K562 (cell line): ENCODE results near the gene GSG1. TPM values are rescaled to one million over a fixed set of nuclear protein-coding genes. Genes with fewer than 3 reads are reported as not detected.

Experiments
- ATAC-seq: fragments of 200-7000 bp; cut with Tn5 transposase; 3 replicates; pipeline ENCODE4 v1.9.1; 2020; ENCODE audit warnings: moderate library complexity
- BruUV-seq: library from RNA; stranded (reverse); fragments of 400-500 nt; replicated peaks from 2 replicates; lab custom pipeline; 2021; lab: Mats Ljungman, UMichigan
- CTCF ChIA-PET: fragments of 300-600 bp; formaldehyde crosslinking; extraction: SDS; loops from one replicate; lab custom pipeline; 2021; ENCODE audit warnings: low intra/inter-chr PET ratio; lab: Yijun Ruan, JAX
- POLR2A ChIA-PET: fragments of 300-600, 350-650 bp; sonication (Branson Sonifier 250); formaldehyde crosslinking; extraction: SDS; loops from one replicate; lab custom pipeline; 2021; ENCODE audit warnings: antibody characterized with exemption, inconsistent platforms; lab: Yijun Ruan, JAX
- DNase-seq, 4 experiments: peaks; one replicate each; pipeline versions ENCODE4 v3.0.0 to v3.0.0-alpha.2; 2011 to 2018; ENCODE audit warnings: low spot score in 3 of 4, mixed read lengths in 3 of 4; ENCODE audit errors: extremely low read depth in 1 of 4
- FAIRE-seq: peaks from 2 replicates; lab custom pipeline; 2011; peaks lifted over from hg19 to GRCh38; lab: Jason Lieb, UNC
- H2AFZ ChIP-seq: 2 replicates; pipeline ENCODE4 v1.6.0; 2011; ENCODE audit warnings: low read depth, low read length, control low read depth, inconsistent platforms
- H3K27ac ChIP-seq: fragments of 200-600 bp; 3 replicates; pipeline ENCODE4 v1.8.0; 2011; ENCODE audit warnings: low read depth, mild to moderate bottlenecking, control low read depth, inconsistent platforms, low read length, moderate library complexity, mixed read lengths; ENCODE audit errors: extremely low read depth
- H3K27me3 ChIP-seq, 2 experiments: fragments of 300-600 bp in 1 of 2; 2 replicates in 1 of 2; 3 replicates in 1 of 2; pipeline versions ENCODE4 v1.6.0 to v1.8.0; 2011; ENCODE audit warnings: inconsistent platforms in 2 of 2, low read length in 2 of 2, mild to moderate bottlenecking in 1 of 2, mixed read lengths in 1 of 2, moderate library complexity in 1 of 2; ENCODE audit not compliant: control insufficient read depth in 2 of 2, insufficient read depth in 2 of 2
- H3K36me3 ChIP-seq: fragments of 300-600 bp; 3 replicates; pipeline ENCODE4 v1.8.0; 2011; ENCODE audit warnings: mild to moderate bottlenecking, low read length, inconsistent platforms; ENCODE audit not compliant: control insufficient read depth, insufficient read depth
- H3K4me1 ChIP-seq, 2 experiments: fragments of 200-600 bp in 1 of 2; replicated peaks in 1 of 2; 2 replicates in 1 of 2; 3 replicates in 1 of 2; pipeline versions ENCODE4 v1.5.1 to v1.8.0; 2011; ENCODE audit warnings: inconsistent platforms in 2 of 2, low read length in 2 of 2, mild to moderate bottlenecking in 1 of 2, mixed read lengths in 1 of 2, moderate library complexity in 1 of 2; ENCODE audit not compliant: control insufficient read depth in 2 of 2, insufficient read depth in 2 of 2
- H3K4me2 ChIP-seq: 2 replicates; pipeline ENCODE4 v1.6.1; 2011; ENCODE audit warnings: low read length, control low read depth, inconsistent platforms, mixed read lengths; ENCODE audit not compliant: insufficient read depth
- H3K4me3 ChIP-seq: fragments of 200-600 bp; sonication (generic), shearing (Covaris generic); 2 replicates; pipeline ENCODE4 v1.5.1; 2016; ENCODE audit warnings: control low read depth, inconsistent platforms
- H3K79me2 ChIP-seq: fragments of 200-600 bp; 3 replicates; pipeline ENCODE4 v1.8.0; 2011; ENCODE audit warnings: low read length, inconsistent platforms; ENCODE audit not compliant: control insufficient read depth, insufficient read depth
- H3K9ac ChIP-seq, 2 experiments: 2 replicates each; pipeline versions ENCODE4 v1.6.0 to v1.6.1; 2011; ENCODE audit warnings: low read depth in 2 of 2, low read length in 2 of 2, control low read depth in 1 of 2, inconsistent platforms in 1 of 2, mild to moderate bottlenecking in 1 of 2, mixed read lengths in 1 of 2; ENCODE audit not compliant: insufficient read depth in 1 of 2
- H3K9me1 ChIP-seq: one replicate; pipeline ENCODE4 v1.6.0; 2011; ENCODE audit warnings: inconsistent platforms, mild to moderate bottlenecking, low read length, moderate library complexity; ENCODE audit not compliant: control insufficient read depth, insufficient read depth
- H3K9me3 ChIP-seq: replicated peaks from 2 replicates; pipeline ENCODE4 v1.5.1; 2011; ENCODE audit warnings: low read depth, low read length, inconsistent platforms; ENCODE audit not compliant: control insufficient read depth, insufficient read depth
- H4K20me1 ChIP-seq: replicated peaks from 2 replicates; pipeline ENCODE4 v1.6.1; 2011; ENCODE audit warnings: low read length, inconsistent platforms, mixed read lengths; ENCODE audit not compliant: control insufficient read depth, insufficient read depth
- ASH1L ChIP-seq: fragments of 450-650 bp; IDR thresholded peaks from 2 replicates; pipeline ENCODE4 v1.6.1; 2018; ENCODE audit warnings: borderline replicate concordance, mild to moderate bottlenecking, low read depth; ENCODE audit not compliant: partially characterized antibody
- ATF7 ChIP-seq: fragments of 450-650 bp; IDR thresholded peaks from 2 replicates; pipeline ENCODE4 v1.7.1; 2014; ENCODE audit warnings: mild to moderate bottlenecking, moderate library complexity
- CBFA2T2 ChIP-seq: fragments of 450-650 bp; conservative IDR thresholded peaks from 2 replicates; pipeline ENCODE4 v1.6.1; 2017; ENCODE audit warnings: mild to moderate bottlenecking
- CHAMP1 ChIP-seq: fragments of 450-650 bp; IDR thresholded peaks from 2 replicates; pipeline ENCODE4 v1.6.1; 2016; ENCODE audit warnings: mild to moderate bottlenecking
- DIDO1 ChIP-seq: fragments of 450-650 bp; IDR thresholded peaks from 2 replicates; pipeline ENCODE4 v1.6.1; 2016; ENCODE audit warnings: low read depth, missing biosample characterization, missing genetic modification characterization
- EP400 ChIP-seq: fragments of 450-650 bp; IDR thresholded peaks from 2 replicates; pipeline ENCODE4 v1.6.1; 2017; ENCODE audit warnings: antibody characterized with exemption, mild to moderate bottlenecking, moderate library complexity
- FOXA3 ChIP-seq, 2 experiments: fragments of 450-650 bp in 1 of 2; sonication (generic) in 1 of 2; formaldehyde crosslinking; IDR thresholded peaks in 1 of 2; conservative IDR thresholded peaks in 1 of 2; 2 replicates each; pipeline versions ENCODE4 v1.4.0 to v1.8.0; 2020 to 2022; ENCODE audit warnings: mild to moderate bottlenecking in 2 of 2, missing genetic modification reagents in 1 of 2
- HNRNPH1 ChIP-seq: fragments of 200-400 bp; formaldehyde crosslinking; optimal IDR thresholded peaks from 2 replicates; pipeline ENCODE3; 2017; ENCODE audit warnings: low read depth, mild to moderate bottlenecking, low read length, moderate library complexity
- HNRNPK ChIP-seq: fragments of 200-400 bp; formaldehyde crosslinking; IDR thresholded peaks from one replicate; pipeline ENCODE4 v1.6.1; 2018; ENCODE audit warnings: mild to moderate bottlenecking, low read depth, low read length; ENCODE audit not compliant: poor library complexity, severe bottlenecking
- LEF1 ChIP-seq: fragments of 450-650 bp; IDR thresholded peaks from 2 replicates; pipeline ENCODE4 v1.6.1; 2016; ENCODE audit warnings: mild to moderate bottlenecking
- NRF1 ChIP-seq, 2 experiments: fragments of 450-650 bp; IDR thresholded peaks in 1 of 2; conservative IDR thresholded peaks in 1 of 2; 2 replicates each; pipeline ENCODE4 v1.6.1; 2014; ENCODE audit warnings: mild to moderate bottlenecking in 2 of 2
- SIN3B ChIP-seq: fragments of 450-650 bp; IDR thresholded peaks from 2 replicates; pipeline ENCODE4 v1.6.1; 2017; ENCODE audit warnings: low read depth, mild to moderate bottlenecking, moderate library complexity
- TCF7 ChIP-seq: sonication (generic); IDR thresholded peaks from 2 replicates; pipeline ENCODE4 v1.6.1; 2016; ENCODE audit warnings: antibody characterized with exemption, borderline replicate concordance
- TEAD4 ChIP-seq, 2 experiments: sonication (generic) in 1 of 2; formaldehyde crosslinking in 1 of 2; IDR thresholded peaks; 2 replicates each; pipeline versions ENCODE4 v1.6.1 to v1.8.0; 2012 to 2022; ENCODE audit warnings: borderline replicate concordance in 1 of 2, inconsistent platforms in 1 of 2, low read length in 1 of 2, mild to moderate bottlenecking in 1 of 2, missing genetic modification reagents in 1 of 2
- TSHZ1 ChIP-seq: fragments of 250-450 bp; sonication (Bioruptor Pico); IDR thresholded peaks from 2 replicates; pipeline ENCODE4 v1.4.0; 2020; ENCODE audit warnings: mild to moderate bottlenecking, moderate library complexity
- ZFX ChIP-seq: sonication (generic); formaldehyde crosslinking; IDR thresholded peaks from 2 replicates; pipeline ENCODE4 v1.8.0; 2022; ENCODE audit warnings: mild to moderate bottlenecking, missing genetic modification reagents, moderate library complexity
- ZNF347 ChIP-seq: fragments of 450-650 bp; formaldehyde crosslinking; IDR thresholded peaks from 2 replicates; pipeline ENCODE4 v1.4.0; 2020; ENCODE audit warnings: low read depth, mild to moderate bottlenecking, moderate library complexity
- WGBS: fragments of 100-300 bp; shearing (Covaris generic); methylation state at CpG from one replicate; pipeline ENCODE4 v1.1.6; 2016; ENCODE audit warnings: low coverage, mixed read lengths; ENCODE audit not compliant: insufficient coverage; ENCODE audit errors: missing lambda C conversion rate; 5-methylcytosine and 5-hydroxymethylcytosine counted together
- in situ Hi-C: fragments of 300-500 bp; cut with MboI; formaldehyde crosslinking; loops from 4 replicates; pipeline ENCODE4 v1.15.0; 2018; ENCODE audit warnings: inconsistent platforms, mixed read lengths
- intact Hi-C: fragments of 100-400 bp; cut with micrococcal nuclease; formaldehyde crosslinking; loops from 2 replicates; pipeline ENCODE4 v1.14.2; 2022
- polyA plus RNA-seq, 8 experiments: library from polyadenylated mRNA; depleted of rRNA in 4 of 8; stranded (reverse) in 5 of 8; unstranded in 3 of 8; fragments of >200 nt; fragmentation: Nextera tagmentation in 2 of 8; fragmentation: Illumina TruSeq in 1 of 8; extraction: Ambion mirVana in 2 of 8; extraction: Trizol in 1 of 8; gene quantifications; 2 replicates each; pipeline versions ENCODE4 v1.2.1 to v1.2.3, GENCODE V29; 2011 to 2014; ENCODE audit warnings: inconsistent platforms in 1 of 8, missing spikeins in 1 of 8
- total RNA-seq, 7 experiments: library from RNA; depleted of rRNA in 6 of 7; stranded (reverse); fragments of >200 nt in 6 of 7; fragmentation: Illumina TruSeq in 2 of 7; extraction: Trizol in 2 of 7; gene quantifications; 2 replicates each; pipeline versions ENCODE4 v1.2.1 to v1.2.3, GENCODE V29; 2011 to 2021; ENCODE audit warnings: low replicate concordance in 1 of 7

Gene GSG1
- total and polyA plus RNA-seq, 9 of the 15 experiments (the other 6 are each of a cell fraction or from before 2014, with no cell fraction given) = not detected

GRCh38 chr12:13061377-13061776 lies 42.1 kb downstream of the GSG1 start (continued):
- TF ChIP-seq CHAMP1 (peak; percentile 49; the same call in 1 of the 2 replicates), TCF7 (no peak), ASH1L (no peak), TEAD4 (IDR thresholded peaks at IDR 0.05; ENCODE audit: low read length) (peak; percentile 86), TEAD4 (CRISPR knock-in tag; IDR thresholded peaks at IDR 0.05; ENCODE audit: borderline replicate concordance) (no peak), CBFA2T2 (peak; percentile 92), LEF1 (0 out of 2 replicates have a peak, but pooled peaks have one; percentile 19), FOXA3 (CRISPR knock-in tag; conservative IDR thresholded peaks at IDR 0.05 in 1 of 2, IDR thresholded peaks at IDR 0.05 in 1 of 2) (peak; percentile 64 to 88; a peak in 3 of 4 replicates)

- Histone ChIP-seq H3K9ac (no peak overlapping the region), H3K27me3 (no peaks in the 10 kb centered on the region), H3K4me2 (no peak overlapping the region), H4K20me1 (no peaks in the 10 kb centered on the region), H3K9me3 (peaks cover 3% of the 10 kb centered on the region), H3K27ac (no peak overlapping the region), H3K9me1 (no peaks in the 10 kb centered on the region), H3K4me1 (peaks cover 0 to 4% of the 10 kb centered on the region in 2 experiments; a peak in 2 of 5 replicates), H3K79me2 (no peaks in the 10 kb centered on the region), H2AFZ (no peak overlapping the region), H3K4me3 (no peak overlapping the region), H3K36me3 (no peaks in the 10 kb centered on the region; the same call in 2 of the 3 replicates)
- ChIA-PET CTCF (no interaction called here), POLR2A (no interaction called here)
- intact Hi-C loops (no loop called here), in situ Hi-C loops (no loop called here)
- BruUV-seq = no TSS peak
- DNase-seq (no peak), FAIRE-seq (no peak), ATAC-seq (no peak)
- WGBS = 21% methylated on average over 2 of the region's 2 CpGs
- TF ChIP-seq HNRNPK = no peak
- TF ChIP-seq EP400 = no peak
- TF ChIP-seq ZNF347 (CRISPR knock-in tag) = no peak
- no peak for TF ChIP-seq SIN3B
- no peak for TF ChIP-seq TSHZ1 (CRISPR knock-in tag)
- no peak for TF ChIP-seq ATF7
- TF ChIP-seq NRF1 (conservative IDR thresholded peaks at IDR 0.05 in 1 of 2, IDR thresholded peaks at IDR 0.05 in 1 of 2) = no peak
- TF ChIP-seq HNRNPH1 = no peak
- TF ChIP-seq ZFX (CRISPR knock-in tag) = no peak
- no peak for TF ChIP-seq DIDO1
Measured at GRCh38 chr12:13060581-13060980, 42.9 kb downstream of the GSG1 start.
